ENCODE data around the gene SLC3A2. TPM values are rescaled to one million over a fixed set of nuclear protein-coding genes. Genes with fewer than 3 reads are reported as not detected.

Gene SLC3A2
- total RNA-seq, 2 experiments from 2014 or later = 231 to 234 TPM

DNA sequence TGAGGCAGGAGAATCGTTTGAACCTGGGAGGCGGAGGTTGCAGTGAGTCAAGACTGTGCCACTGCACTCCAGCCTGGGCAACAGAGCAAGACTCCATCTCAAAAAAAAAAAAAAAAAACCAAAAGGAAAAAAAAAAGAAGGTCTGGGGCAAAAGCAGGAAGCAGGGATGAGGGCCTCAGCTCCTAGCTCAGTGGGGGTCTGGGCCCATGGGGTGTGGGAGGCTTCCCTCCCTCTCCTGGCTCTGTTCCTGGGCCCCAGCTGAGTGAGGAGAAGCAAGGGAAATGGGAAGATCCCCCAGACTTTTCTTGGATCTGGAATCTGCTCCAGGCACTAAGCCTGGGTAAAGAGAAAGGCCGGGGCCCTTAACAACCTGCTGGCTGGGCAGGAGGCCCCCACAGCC, 31.6 kb downstream of the SLC3A2 start:
- Histone ChIP-seq H3K36me3 (ENCODE audit: insufficient read depth, low read length) (no peaks in the 10 kb centered on the region), H3K4me1 (ENCODE audit: insufficient read depth, low read length) (no peaks in the 10 kb centered on the region), H3K27ac (ENCODE audit: low read depth in 1 of 2, low read length in 2 of 2) (no peak overlapping the region), H3K27me3 (ENCODE audit: control insufficient read depth in 1 of 2, insufficient read depth in 2 of 2, low read length in 2 of 2) (peaks cover 0 to 7% of the 10 kb centered on the region in 2 experiments), H3K4me3 (ENCODE audit: low read length) (no peak overlapping the region), H3K9me3 (ENCODE audit: control insufficient read depth in 1 of 2, insufficient read depth in 1 of 2, low read length in 2 of 2) (peaks cover 0 to 5% of the 10 kb centered on the region in 2 experiments)
- DNase-seq = no peak
- intact Hi-C loops (cut with DNase I, micrococcal nuclease) = no loop called here
- no peaks in the 10 kb centered on the region for H3K36me3 Mint-ChIP-seq (ENCODE audit: low read depth)
- no peaks in the 10 kb centered on the region for H3K9me3 Mint-ChIP-seq
- peaks cover 10% of the 10 kb centered on the region for H3K27me3 Mint-ChIP-seq
- no peaks in the 10 kb centered on the region for H3K4me1 Mint-ChIP-seq (ENCODE audit: low read depth)
- H3K4me3 Mint-ChIP-seq = no peak overlapping the region
- TF ChIP-seq CTCF (IDR thresholded peaks at IDR 0.05) = no peak
- POLR2A ChIA-PET = no interaction called here
- no peak overlapping the region for H3K27ac Mint-ChIP-seq
- no peak for ATAC-seq (ENCODE audit: poor library complexity)
- CTCF ChIA-PET = interaction anchor here (0.6 kb wide), 1 partner anchor 452 kb away, joined by 3 read pairs; no protein-coding TSS in a partner anchor

DNA sequence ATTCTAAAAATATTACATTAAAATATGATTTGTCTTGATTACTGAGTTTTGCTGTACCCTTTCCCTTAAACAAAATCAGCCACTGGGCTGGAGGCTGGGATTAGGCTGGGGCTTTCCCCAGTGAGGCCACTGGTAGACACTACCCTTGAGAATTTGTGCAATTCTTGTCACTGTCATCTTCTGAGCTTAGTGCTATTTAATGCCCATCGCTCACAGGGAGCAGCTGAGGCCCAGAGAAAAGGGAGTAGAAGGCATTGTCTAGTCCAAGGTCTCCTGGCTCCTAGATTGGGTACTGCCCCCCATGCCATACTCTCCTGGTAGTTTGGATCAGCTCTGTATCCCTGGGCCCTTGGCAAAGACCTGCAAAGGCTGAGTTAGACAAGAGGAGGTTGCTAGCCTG, 33.7 kb downstream of the SLC3A2 start:
- Mint-ChIP-seq H3K27ac (no peak overlapping the region), H3K9me3 (no peaks in the 10 kb centered on the region), H3K27me3 (peaks cover 21% of the 10 kb centered on the region), H3K4me3 (no peak overlapping the region), H3K36me3 (ENCODE audit: low read depth) (no peaks in the 10 kb centered on the region), H3K4me1 (ENCODE audit: low read depth) (no peaks in the 10 kb centered on the region)
- DNase-seq = no peak
- POLR2A ChIA-PET = no interaction called here
- intact Hi-C loops (cut with DNase I, micrococcal nuclease) = no loop called here
- Histone ChIP-seq H3K36me3 (ENCODE audit: insufficient read depth, low read length) (no peaks in the 10 kb centered on the region), H3K27ac (ENCODE audit: low read depth in 1 of 2, low read length in 2 of 2) (no peak overlapping the region), H3K4me3 (ENCODE audit: low read length) (no peak overlapping the region), H3K4me1 (ENCODE audit: insufficient read depth, low read length) (no peaks in the 10 kb centered on the region), H3K27me3 (ENCODE audit: control insufficient read depth in 1 of 2, insufficient read depth in 2 of 2, low read length in 2 of 2) (peaks cover 0 to 2% of the 10 kb centered on the region in 2 experiments), H3K9me3 (ENCODE audit: control insufficient read depth in 1 of 2, insufficient read depth in 1 of 2, low read length in 2 of 2) (peaks cover 0 to 5% of the 10 kb centered on the region in 2 experiments)
- ATAC-seq (ENCODE audit: poor library complexity) = no peak
- TF ChIP-seq CTCF (IDR thresholded peaks at IDR 0.05) = no peak
- CTCF ChIA-PET = interaction anchor here (0.6 kb wide), 1 partner anchor 30 kb away, joined by 3 read pairs; no protein-coding TSS in a partner anchor

DNA sequence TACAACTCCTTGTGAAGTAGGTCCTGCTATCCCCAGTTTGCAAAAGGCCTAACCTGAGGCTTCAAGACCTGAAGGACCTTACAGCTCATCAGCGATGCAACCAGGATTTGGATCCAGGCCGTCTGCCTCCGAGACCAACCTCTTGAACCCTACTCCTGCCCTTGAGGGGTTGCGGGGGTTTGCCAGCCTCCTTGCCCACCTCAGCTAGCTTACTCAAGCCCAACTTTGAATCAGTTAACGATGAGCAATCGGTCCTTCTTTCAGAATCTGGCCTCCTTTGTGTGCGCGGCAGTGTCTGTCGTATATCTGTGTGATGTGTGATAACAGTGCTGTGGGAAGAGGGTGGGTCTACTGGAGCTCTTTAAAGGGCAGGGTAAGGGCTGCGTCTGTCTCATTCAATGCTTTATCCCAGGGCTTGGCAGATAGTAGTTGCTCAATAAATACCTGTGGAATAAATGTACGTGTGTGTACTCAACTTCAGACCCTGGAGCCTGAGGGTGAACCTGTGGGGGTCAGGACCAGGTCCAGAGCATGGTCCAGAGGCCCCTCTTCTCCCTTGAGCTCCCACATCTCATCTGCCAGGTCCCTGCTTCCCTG, 37.3 kb downstream of the SLC3A2 start:
- Mint-ChIP-seq H3K36me3 (ENCODE audit: low read depth) (no peaks in the 10 kb centered on the region), H3K4me3 (no peak overlapping the region), H3K27ac (no peak overlapping the region), H3K9me3 (no peaks in the 10 kb centered on the region), H3K27me3 (peaks cover 42% of the 10 kb centered on the region), H3K4me1 (ENCODE audit: low read depth) (peaks cover 5% of the 10 kb centered on the region)
- intact Hi-C loops (cut with DNase I, micrococcal nuclease) = no loop called here
- DNase-seq (peak in 1 of 14 experiments; percentile 5), ATAC-seq (ENCODE audit: poor library complexity) (no peak)
- Histone ChIP-seq H3K4me1 (ENCODE audit: insufficient read depth, low read length) (peaks cover 3% of the 10 kb centered on the region), H3K4me3 (ENCODE audit: low read length) (no peak overlapping the region), H3K27me3 (ENCODE audit: control insufficient read depth in 1 of 2, insufficient read depth in 2 of 2, low read length in 2 of 2) (peaks cover 7 to 10% of the 10 kb centered on the region in 2 experiments), H3K27ac (ENCODE audit: low read depth in 1 of 2, low read length in 2 of 2) (no peak overlapping the region), H3K9me3 (ENCODE audit: control insufficient read depth in 1 of 2, insufficient read depth in 1 of 2, low read length in 2 of 2) (peaks cover 0 to 2% of the 10 kb centered on the region in 2 experiments), H3K36me3 (ENCODE audit: insufficient read depth, low read length) (no peaks in the 10 kb centered on the region)
- no peak for TF ChIP-seq CTCF (IDR thresholded peaks at IDR 0.05)
- POLR2A ChIA-PET = no interaction called here
- CTCF ChIA-PET = no interaction called here

All from CD4-positive, alpha-beta T cell (primary cell).